Islet precursor cell (in vitro differentiated cells): ENCODE data around the gene PTPN7.
A peak's percentile ranks its signal among the peaks of the same experiment; 100 is the strongest.
"Not testable (repeated sequence)": the region's sequence is repeated elsewhere in the genome, so short reads cannot be mapped to it uniquely, and the experiment has no call there.

Experiments used
- DNase-seq: peaks from one replicate; pipeline ENCODE4 v3.0.0-alpha.2; 2018

PTPN7 gene

GRCh38 chr1:202189001-202189790 lies 28.8 kb upstream of the PTPN7 start:
- DNase-seq: peak; percentile 90

GRCh38 chr1:202187697-202188407 lies 27.4 kb upstream of the PTPN7 start:
- peak; percentile 54 for DNase-seq

GRCh38 chr1:202187041-202187671 lies 26.8 kb upstream of the PTPN7 start:
- no peak for DNase-seq

- no peak for DNase-seq
These were observed 25.9 kb upstream of the PTPN7 start for GRCh38 chr1:202186327-202186726.

- peak; percentile 97 for DNase-seq
These were observed 24.5 kb upstream of the PTPN7 start for GRCh38 chr1:202184750-202185460.

- DNase-seq: no peak
These were observed 21.9 kb upstream of the PTPN7 start for GRCh38 chr1:202182040-202182877.

- no peak for DNase-seq
These were observed 21.2 kb upstream of the PTPN7 start for GRCh38 chr1:202181586-202181985.

- not testable (repeated sequence) for DNase-seq
These were observed 20.3 kb upstream of the PTPN7 start for GRCh38 chr1:202180751-202181139.

GRCh38 chr1:202179828-202180750 lies 19.7 kb upstream of the PTPN7 start:
- no peak for DNase-seq

- no peak for DNase-seq
These were observed 16.8 kb upstream of the PTPN7 start for GRCh38 chr1:202176949-202177927.

- DNase-seq: no peak
These were observed 13.6 kb upstream of the PTPN7 start for GRCh38 chr1:202173993-202174392.

- DNase-seq: no peak
These were observed 11.6 kb upstream of the PTPN7 start for GRCh38 chr1:202172015-202172355.

- no peak for DNase-seq
These were observed 11.1 kb upstream of the PTPN7 start for GRCh38 chr1:202171292-202172014.

- no peak for DNase-seq
These were observed 10.3 kb upstream of the PTPN7 start for GRCh38 chr1:202170726-202171125.

GRCh38 chr1:202168861-202169260 lies 8.5 kb upstream of the PTPN7 start:
- no peak for DNase-seq

- DNase-seq: no peak
These were observed 7.5 kb upstream of the PTPN7 start for GRCh38 chr1:202167708-202168415.

- not testable (repeated sequence) for DNase-seq
These were observed 6.7 kb upstream of the PTPN7 start for GRCh38 chr1:202167054-202167453.
